ENCODE data around the gene MATR3.
"Not testable (repeated sequence)": the region's sequence is repeated elsewhere in the genome, so short reads cannot be mapped to it uniquely, and the experiment has no call there.

The MATR3 gene
- 16.7 to 186 (median 24.9) reads per million in 3 experiments for total RNA-seq

- DNase-seq = peak; percentile 89
These were observed at the start of gene MATR3 for GRCh38 chr5:139293507-139294373. Gene MATR3 (plus strand): TSS chr5:139293740. CDS start chr5:139307416, 13,676 bp downstream.

- DNase-seq = no peak
These were observed 47.8 kb upstream of the MATR3 start for GRCh38 chr5:139245637-139246339.

DNA sequence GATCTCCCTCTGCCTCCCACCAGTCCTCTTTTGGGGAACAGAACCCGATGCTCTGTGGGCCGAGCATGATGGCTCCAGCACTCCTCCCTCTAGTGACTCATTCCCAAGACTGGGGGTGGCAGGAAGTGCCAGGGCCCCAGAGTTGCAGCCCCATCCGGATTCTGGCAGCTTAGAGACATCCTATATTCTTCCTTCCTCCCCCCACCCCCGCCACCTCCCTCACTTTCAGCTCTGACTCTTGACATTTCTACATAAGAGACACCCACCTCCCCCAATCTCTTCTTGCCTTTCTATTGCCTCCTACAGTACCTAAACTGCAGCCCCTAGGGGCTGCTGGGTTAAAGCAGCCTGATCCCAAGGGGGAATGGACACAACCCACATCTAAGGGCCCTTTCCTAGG, 47.1 kb upstream of the MATR3 start:
- no peak for DNase-seq

DNA sequence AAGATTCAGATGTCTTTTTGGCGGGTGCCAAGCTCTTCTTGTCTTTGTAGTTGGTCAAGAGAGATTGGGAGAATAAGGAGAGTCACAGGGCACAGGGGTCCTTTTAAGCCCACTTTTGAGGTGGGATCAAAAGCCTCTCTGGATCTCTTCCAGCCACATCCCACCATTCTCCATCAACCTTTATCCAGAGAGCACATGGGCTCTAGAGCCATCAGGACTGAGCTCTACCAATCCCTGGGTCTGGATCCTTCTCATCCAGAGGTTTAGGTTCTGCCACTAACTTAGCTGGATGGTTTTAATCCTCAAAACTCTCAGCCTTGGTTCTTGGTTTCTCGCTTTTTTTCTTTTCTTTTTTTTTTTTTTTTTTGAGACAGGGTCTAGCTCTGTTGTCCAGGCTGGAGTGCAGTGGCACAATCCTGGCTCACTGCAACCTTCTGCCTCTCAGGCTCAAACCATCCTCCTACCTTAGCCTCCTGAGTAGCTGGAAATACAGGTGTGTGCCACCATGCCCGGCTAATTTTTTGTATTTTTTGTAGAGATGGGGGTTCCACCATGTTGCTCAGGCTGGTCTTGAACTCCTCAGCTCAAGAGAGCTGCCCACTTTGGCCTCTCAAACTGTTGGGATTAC, 44.6 kb upstream of the MATR3 start:
- DNase-seq = no peak

DNA sequence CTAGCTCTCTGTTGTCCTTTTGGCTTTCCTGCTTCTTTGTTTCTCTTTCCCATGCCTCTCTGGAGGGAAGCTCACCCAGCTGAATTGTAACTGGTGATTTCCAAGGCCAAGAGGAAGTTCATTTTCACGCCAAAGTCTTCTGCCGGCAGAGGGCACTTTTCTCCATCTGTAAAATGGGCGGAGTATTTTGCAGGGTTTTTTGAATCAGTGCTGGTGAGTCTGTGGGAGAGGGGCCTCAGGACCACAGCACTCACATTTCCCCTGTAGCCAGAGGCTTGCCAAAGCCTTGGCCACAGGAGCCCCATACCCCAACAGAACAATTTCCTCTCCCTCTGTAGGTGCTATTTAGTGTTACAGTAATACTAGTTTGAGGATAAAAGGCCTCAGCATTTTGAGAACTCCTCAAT, 42.3 kb upstream of the MATR3 start:
- DNase-seq = peak; percentile 17

GRCh38 chr5:139251695-139252288, 41.7 kb upstream of the MATR3 start:
- DNase-seq = no peak

DNA sequence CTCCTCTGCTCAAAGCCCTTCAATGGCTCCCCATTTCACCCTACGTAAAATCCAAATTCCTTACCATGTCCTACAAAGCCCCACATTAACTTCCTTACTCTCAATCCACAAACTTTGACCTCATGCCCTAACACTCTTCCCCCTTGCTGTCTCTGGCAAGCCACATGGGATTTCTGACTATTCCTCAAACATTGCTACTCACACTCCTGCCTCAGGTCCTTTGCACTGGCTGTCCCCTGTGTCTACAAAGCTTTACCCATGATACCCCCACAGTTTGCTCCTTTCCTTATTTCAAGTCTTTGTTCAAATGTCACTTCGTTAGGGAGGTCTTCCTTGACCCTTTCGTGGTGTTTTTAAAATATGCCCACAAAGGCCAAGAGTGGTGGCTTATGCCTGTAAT, 40.4 kb upstream of the MATR3 start:
- no peak for DNase-seq

DNA sequence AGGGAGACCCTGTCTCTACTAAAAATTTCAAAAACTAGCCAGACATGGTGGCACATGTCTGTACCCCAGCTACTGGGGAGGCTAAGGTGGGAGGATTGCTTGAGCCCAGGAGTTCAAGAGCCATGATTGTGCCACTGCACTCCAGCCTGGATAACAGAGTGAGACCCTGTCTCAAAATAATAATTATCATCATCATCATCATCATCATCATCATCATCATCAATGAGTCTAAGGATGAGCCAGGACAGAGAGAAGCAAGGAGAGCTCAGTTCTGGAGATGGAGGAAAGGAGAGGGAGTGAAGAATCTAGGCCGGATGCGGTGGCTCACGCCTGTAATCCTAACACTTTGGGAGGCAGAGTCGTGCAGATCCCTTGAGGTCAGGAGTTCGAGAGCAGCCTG, 36.7 kb upstream of the MATR3 start:
- DNase-seq = no peak

DNA sequence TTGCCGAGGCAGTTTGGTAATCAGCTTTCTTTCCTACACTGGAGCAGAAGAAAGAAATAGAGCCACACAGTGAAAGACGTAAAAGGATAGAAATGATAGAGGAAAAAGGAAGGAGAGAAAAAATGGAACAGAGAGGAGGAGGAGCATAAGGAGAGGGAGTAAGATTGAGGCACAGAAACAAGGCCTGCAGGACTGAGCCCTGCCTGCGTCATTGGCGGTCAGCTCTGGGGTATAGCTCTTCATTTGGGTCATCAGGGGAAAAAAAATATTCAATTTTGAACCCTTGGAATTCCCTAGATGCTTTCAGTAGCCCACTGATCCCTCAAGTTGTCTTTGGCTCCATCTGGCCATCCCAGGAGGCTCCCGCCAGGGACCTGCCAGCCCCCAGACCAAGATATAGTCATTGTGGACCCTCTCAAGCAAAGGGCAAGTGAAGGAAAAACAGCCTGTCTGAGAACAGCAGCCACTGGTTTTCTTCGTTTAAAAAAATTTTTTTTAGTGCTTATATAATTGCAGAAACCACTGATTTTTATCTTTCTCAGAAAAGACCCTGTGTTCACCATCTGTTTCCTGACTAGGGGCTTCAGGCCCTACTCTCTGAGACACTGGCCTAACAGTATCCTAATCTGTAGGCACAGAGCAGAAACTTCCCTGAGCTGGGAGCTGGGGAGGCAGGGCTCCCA, 31.3 kb upstream of the MATR3 start:
- no peak for DNase-seq

DNA sequence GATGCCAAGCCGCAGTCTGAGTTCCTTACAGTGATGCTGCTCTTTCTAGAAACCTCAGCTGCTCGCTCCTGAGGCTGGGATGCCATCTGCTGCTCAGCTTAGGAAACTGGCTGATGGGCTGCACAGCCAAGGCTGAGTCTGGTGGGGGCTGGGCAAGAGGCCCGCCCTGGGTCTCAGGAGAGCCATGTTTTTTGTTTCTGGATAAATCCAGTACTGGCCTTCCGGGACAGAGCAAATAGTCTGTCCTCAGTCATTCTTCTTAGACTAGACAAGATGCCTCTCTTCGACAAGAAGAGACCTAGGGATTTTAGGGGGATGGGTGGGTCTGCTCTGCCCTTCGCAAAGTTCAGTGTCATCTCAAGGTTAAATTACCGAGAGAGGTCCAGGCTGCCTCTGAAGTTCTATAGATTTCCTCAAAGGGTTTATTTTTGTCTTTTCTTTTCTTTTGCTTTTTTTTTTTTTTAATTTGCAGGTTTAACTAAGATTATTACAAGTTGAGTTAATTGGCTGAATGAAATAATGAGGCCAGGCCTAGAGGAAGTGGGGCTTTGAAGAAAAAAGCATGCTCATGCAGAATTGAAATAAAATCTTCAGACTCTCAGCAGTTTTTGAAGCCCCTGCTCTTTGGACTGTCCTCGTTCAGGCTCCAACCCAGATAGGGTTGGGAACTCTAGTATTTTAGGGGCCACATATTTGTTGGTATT, 30.6 kb upstream of the MATR3 start:
- DNase-seq = peak; percentile 44

GRCh38 chr5:139263536-139263935, 30.0 kb upstream of the MATR3 start:
- no peak for DNase-seq

GRCh38 chr5:139263946-139264345, 29.6 kb upstream of the MATR3 start:
- DNase-seq = no peak

DNA sequence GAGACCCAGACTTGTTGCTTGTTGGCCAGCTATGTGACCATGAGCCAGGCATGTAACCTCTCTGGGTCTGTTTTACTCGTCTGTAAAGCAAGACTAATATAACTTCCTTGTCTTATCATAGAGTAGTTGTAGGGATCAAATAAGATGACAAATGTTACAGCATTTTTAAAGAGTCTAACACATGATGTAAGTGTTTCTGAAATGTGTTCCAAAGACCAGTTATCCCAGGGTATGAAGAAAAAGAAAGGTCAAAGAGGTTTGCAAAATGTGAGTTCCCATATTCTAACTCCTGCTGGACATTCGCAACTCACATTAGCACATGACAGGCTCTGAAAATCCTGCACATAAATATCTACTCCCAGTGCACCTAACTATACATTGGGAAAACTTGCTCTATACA, 28.5 kb upstream of the MATR3 start:
- DNase-seq = no peak

- DNase-seq = no peak
These were observed 27.3 kb upstream of the MATR3 start for GRCh38 chr5:139266236-139266635.

DNA sequence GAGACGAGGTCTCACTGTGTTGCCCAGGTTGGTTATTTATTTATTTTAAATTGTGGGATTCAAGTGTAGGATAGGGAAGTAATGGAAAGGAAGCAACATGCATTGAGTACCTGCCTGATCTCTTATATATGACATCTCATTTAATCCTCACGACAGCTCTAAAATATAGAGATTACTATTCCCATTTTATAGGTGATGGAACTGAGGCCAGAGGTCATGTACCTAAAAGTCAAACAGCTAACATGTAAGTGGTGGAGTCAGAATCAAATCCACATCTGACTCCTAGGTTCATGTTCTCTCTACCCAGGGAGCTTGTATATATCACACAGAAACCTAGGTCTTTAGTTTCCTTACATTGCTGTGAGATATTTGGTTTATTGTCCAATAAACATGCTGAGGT, 26.1 kb upstream of the MATR3 start:
- no peak for DNase-seq

DNA sequence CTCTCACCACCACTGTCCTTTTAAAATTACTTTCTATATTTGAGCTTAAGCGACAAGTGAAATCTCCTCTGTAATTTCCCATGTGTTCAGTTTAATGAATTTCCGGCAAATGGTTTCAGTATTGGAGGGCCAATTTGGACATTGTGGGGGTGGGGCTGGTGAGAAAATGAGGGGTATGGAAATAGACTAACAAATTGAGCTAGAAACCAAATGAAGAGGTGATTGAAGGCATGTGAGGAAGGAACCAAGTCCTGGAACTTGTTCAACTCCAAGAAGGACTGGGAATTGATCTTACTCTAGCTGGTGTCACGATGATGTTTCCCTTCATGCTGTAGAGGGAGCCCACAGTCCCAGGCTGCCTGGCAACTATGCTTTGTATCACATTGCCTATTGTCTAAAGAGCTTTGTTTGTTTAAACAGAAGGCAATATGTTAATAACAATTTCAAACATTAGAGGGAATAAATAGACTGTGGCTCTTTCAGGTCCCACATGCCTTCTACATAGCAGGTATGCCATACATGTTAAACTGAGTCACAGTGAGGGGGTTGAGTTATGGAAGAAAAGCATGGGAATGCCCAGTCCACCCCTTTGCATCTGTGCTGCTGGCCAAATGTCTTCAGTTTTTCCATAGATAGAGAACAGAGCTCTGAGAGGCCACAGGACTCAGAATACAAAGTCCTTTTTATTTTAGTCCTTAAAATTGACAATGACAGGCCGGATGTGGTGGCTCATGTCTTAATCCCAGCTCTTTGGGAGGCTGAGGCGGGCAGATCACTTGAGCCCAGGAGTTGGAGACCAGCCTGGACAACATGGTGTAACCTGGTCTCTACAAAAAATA, 25.0 kb upstream of the MATR3 start:
- no peak for DNase-seq

- not testable (repeated sequence) for DNase-seq
These were observed 22.8 kb upstream of the MATR3 start for GRCh38 chr5:139270718-139271117.

- DNase-seq = no peak
These were observed 22.1 kb upstream of the MATR3 start for GRCh38 chr5:139271201-139272027.

DNA sequence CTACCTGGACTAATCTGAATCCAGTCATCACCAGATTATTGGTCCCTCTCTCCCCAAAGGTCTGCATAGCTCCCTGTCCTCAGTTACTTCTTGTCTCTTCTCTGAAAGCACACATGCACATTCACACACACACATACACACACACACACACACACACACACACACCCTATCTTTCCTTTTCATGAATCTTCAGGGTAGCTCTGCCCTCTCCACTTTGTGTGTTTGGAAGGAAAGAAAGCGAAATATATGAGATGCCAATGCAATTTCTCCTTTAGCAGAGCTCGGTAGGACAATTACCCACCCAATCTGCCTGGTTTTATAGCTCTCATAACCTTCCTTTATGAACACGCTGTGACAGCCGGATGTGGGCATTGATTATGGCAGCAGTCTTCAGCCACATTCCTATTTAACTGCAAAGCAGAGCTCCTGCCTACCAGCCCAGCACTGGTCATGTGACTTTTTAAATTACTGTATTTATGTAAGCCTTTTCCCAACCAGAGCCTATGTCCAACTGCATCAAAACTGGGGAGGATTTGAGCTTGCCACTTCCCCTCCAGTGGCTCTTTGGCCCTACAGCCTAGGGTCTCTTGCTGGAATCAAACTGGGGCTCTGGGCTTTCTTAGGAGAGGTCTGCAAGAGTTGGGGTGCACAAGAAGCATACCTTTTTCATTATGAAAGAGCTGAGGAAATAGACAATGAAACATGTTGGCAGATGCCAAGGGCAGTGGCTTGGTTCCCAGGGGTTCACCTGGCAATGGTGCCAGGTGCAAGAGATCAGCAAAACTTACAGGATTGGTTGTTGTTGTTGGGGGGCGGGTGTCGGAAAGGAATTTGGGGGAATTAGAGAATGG, 20.8 kb upstream of the MATR3 start:
- peak; percentile 28 for DNase-seq
